BE2C (cell line): ENCODE results near the gene CTNND1.

ENCODE experiments used
- DNase-seq: peaks from one replicate; pipeline ENCODE4 v3.0.0-alpha.2; 2020
- H3K27me3 ChIP-seq: fragments of 250-450 bp; sonication (Bioruptor Pico); 2 replicates; pipeline ENCODE4 v1.5.1; 2020; ENCODE audit warnings: mild to moderate bottlenecking
- H3K36me3 ChIP-seq: fragments of 250-450 bp; sonication (Bioruptor Pico); 2 replicates; pipeline ENCODE4 v1.5.1; 2020; ENCODE audit warnings: mild to moderate bottlenecking
- H3K4me1 ChIP-seq: fragments of 250-450 bp; sonication (Bioruptor Pico); 2 replicates; pipeline ENCODE4 v1.5.1; 2020
- H3K4me3 ChIP-seq: 2 replicates; pipeline ENCODE4 v1.5.1; 2011; ENCODE audit warnings: low read depth, low read length
- H3K9me3 ChIP-seq: fragments of 250-450 bp; sonication (Bioruptor Pico); 2 replicates; pipeline ENCODE4 v1.5.1; 2020
- TF ChIP-seq, protein P1 (sequence below): IDR thresholded peaks from 2 replicates; pipeline ENCODE4 v1.5.1; 2012; ENCODE audit warnings: mild to moderate bottlenecking, low read depth, low read length

CTNND1 gene

DNA sequence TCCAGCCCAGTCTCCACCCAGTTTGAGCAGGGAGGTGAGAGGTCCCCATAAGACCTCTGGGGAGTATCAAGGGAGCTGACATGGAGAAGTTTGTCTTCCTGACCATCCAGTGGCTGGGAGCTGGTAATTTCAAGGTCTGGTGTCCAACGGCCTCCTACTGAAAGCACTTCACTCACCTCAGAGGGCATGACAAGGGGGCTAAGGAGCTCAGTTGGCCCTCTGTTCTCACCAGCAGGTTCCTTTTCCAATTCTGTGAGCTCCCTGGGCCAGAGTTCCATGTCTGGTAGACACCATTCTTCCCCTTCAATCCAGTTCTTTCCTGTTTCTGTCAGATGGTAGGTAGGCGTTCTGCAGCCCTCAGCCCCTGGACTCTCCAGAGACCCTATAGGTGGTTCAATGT, 17.2 kb upstream of the CTNND1 start:
- no peaks in the 10 kb centered on the region for H3K4me1 ChIP-seq
- H3K36me3 ChIP-seq, result peaks cover 16% of the 10 kb centered on the region
- TF ChIP-seq, protein P1, sequence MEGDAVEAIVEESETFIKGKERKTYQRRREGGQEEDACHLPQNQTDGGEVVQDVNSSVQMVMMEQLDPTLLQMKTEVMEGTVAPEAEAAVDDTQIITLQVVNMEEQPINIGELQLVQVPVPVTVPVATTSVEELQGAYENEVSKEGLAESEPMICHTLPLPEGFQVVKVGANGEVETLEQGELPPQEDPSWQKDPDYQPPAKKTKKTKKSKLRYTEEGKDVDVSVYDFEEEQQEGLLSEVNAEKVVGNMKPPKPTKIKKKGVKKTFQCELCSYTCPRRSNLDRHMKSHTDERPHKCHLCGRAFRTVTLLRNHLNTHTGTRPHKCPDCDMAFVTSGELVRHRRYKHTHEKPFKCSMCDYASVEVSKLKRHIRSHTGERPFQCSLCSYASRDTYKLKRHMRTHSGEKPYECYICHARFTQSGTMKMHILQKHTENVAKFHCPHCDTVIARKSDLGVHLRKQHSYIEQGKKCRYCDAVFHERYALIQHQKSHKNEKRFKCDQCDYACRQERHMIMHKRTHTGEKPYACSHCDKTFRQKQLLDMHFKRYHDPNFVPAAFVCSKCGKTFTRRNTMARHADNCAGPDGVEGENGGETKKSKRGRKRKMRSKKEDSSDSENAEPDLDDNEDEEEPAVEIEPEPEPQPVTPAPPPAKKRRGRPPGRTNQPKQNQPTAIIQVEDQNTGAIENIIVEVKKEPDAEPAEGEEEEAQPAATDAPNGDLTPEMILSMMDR, result no peak
- DNase-seq, result no peak
- no peaks in the 10 kb centered on the region for H3K9me3 ChIP-seq
- H3K27me3 ChIP-seq, result no peaks in the 10 kb centered on the region
- no peak overlapping the region for H3K4me3 ChIP-seq

DNA sequence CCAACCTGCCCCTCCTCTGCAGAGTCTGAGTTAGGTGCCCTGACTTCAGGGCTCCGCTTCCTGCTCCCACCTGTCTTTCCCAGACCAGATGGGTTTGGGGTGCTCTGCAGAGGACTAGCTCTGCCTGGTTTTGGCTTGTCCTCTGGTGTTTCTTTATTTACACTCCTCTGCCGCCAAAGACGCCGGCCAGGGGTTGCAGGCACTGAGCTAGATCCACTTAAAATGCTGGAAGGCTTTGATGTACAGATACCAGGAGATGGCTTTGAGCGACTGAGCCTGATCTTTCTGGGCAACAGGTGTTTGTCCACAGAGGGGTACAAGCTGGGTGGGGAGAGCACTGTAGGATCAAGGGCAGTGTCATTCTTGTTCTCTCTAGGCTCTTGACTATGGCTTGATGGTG, 16.4 kb upstream of the CTNND1 start:
- Histone ChIP-seq H3K4me1 (no peaks in the 10 kb centered on the region), H3K36me3 (peaks cover 16% of the 10 kb centered on the region), H3K4me3 (no peak overlapping the region), H3K27me3 (no peaks in the 10 kb centered on the region), H3K9me3 (no peaks in the 10 kb centered on the region)
- DNase-seq, result no peak
- TF ChIP-seq, protein P1, result no peak

DNA sequence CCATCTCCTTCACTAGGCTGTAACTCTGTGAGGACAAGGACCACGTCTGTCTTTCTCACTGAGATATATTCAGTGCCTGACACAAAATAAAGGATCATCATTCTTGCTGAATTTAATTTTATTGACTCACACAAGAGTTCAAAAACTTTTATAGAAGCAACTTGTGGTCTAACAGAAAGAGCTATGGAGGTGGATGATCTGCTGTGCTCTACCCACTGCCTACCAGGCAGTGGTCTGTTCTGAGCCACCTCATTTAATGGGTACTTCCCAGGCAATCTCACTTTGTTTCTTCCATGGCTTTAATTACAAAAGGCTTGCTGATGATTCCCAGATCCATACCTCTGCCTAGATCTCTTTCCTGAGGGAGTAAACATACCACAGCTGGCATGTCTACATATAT, 14.7 kb upstream of the CTNND1 start:
- no peaks in the 10 kb centered on the region for H3K4me1 ChIP-seq
- H3K9me3 ChIP-seq, result no peaks in the 10 kb centered on the region
- no peak overlapping the region for H3K4me3 ChIP-seq
- H3K36me3 ChIP-seq, result peaks cover 16% of the 10 kb centered on the region
- no peak for DNase-seq
- TF ChIP-seq, protein P1, result no peak
- no peaks in the 10 kb centered on the region for H3K27me3 ChIP-seq

DNA sequence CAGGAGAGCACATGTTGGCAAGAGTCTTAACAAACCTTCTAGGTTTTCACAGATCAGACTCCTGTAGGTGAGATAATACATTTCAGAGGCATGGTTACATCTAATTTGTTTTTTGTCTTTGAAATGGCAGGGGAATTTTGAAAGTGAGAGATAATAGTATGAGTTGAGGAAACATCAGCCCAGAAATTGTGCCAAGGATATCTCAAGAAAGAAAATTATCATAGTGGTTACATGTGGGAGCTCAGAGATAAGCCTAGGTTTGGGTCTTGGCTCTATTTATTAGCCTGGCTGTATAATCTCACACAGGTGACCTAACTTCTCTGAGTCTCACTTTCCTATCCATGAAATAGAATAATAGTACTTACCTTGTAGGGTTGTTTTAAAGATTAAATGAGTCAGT, 10.4 kb upstream of the CTNND1 start:
- TF ChIP-seq, protein P1, result no peak
- Histone ChIP-seq H3K4me1 (no peaks in the 10 kb centered on the region), H3K4me3 (no peak overlapping the region), H3K9me3 (no peaks in the 10 kb centered on the region), H3K27me3 (no peaks in the 10 kb centered on the region), H3K36me3 (no peaks in the 10 kb centered on the region)
- no peak for DNase-seq

DNA sequence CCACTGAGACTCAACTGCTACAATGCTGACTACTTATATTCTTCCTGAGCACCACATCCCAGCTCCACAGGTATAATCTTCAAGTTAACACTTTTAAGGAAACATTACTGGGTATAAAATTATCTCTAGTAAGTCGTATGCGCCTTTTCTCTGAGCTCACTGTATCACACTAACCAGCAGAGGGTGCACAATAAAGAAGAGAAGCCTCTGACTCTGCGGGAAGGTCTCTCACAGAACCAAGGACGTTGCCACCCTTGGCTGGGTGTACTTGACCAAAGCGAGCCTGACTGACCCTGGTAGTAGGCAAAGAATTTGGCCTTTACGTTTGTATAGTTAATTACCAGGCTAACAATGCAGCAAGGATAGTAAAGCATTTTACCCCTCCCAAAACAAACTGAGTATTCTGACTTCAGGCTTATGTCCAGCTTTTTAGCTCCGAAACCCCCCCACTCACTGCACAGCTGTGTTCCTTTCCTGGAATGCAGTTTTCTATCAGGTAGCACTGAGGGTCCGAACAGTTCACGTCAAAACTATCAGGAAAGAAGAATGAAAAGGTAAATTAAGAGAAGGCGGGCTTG, 9.8 kb upstream of the CTNND1 start, which contains the start of gene BTBD18:
Gene BTBD18, minus strand, starts transcription at position 144 of the 578 bp plus-strand sequence. CDS start 631 bp downstream, outside the sequence.
- TF ChIP-seq, protein P1, result peak; percentile 43
- H3K4me1 ChIP-seq, result no peaks in the 10 kb centered on the region
- no peak within 1 kb of the TSS for H3K4me3 ChIP-seq
- H3K36me3 ChIP-seq, result no peaks in the 10 kb centered on the region
- peak; percentile 20 for DNase-seq
- no peaks in the 10 kb centered on the region for H3K9me3 ChIP-seq
- no peaks in the 10 kb centered on the region for H3K27me3 ChIP-seq

DNA sequence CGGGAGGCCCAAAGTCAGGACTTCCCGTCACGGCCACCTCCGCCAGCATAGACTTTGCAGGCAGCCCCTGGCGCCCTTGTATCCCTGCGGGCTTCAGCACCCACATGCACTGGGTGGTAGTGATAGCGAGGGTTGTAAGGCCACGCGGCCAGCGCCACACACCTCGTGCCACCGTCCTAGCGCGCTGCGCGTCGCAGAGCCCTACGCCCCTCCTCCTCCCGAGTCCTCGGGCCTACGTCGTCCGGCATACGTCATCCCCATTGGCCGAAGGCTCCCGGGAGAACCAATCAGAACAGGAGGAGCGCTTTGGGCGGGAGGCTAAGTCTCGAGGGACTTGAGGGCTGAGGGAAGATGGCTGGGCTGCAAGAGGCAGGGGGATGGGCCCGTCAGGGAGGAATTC, 8.6 kb upstream of the CTNND1 start:
- H3K36me3 ChIP-seq, result no peaks in the 10 kb centered on the region
- DNase-seq, result no peak
- H3K9me3 ChIP-seq, result no peaks in the 10 kb centered on the region
- H3K27me3 ChIP-seq, result no peaks in the 10 kb centered on the region
- H3K4me1 ChIP-seq, result no peaks in the 10 kb centered on the region
- TF ChIP-seq, protein P1, result no peak
- no peak overlapping the region for H3K4me3 ChIP-seq
